ENCODE data around the gene COL4A6.

Gene COL4A6

GRCh38 chrX:108396188-108396891 is 41.9 kb downstream of the COL4A6 start:
- TF ChIP-seq CREB1 (IDR thresholded peaks at IDR 0.05; ENCODE audit: low read depth) (no peak), RAD21 (IDR thresholded peaks at IDR 0.05; ENCODE audit: low read depth) (no peak), NFIC (IDR thresholded peaks at IDR 0.05) (no peak), TEAD4 (IDR thresholded peaks at IDR 0.05) (no peak), USF1 (IDR thresholded peaks at IDR 0.05) (no peak), TCF12 (IDR thresholded peaks at IDR 0.05; ENCODE audit: low read depth) (no peak), EP300 (IDR thresholded peaks at IDR 0.05; ENCODE audit: borderline replicate concordance) (no peak), EGR1 (IDR thresholded peaks at IDR 0.05) (no peak), TAF1 (IDR thresholded peaks at IDR 0.05; ENCODE audit: low read depth) (no peak), YY1 (IDR thresholded peaks at IDR 0.05; ENCODE audit: low read depth) (no peak), ZBTB7A (IDR thresholded peaks at IDR 0.05; ENCODE audit: low read depth) (no peak), FOXM1 (IDR thresholded peaks at IDR 0.05; ENCODE audit: borderline replicate concordance, low read depth) (no peak), CEBPB (IDR thresholded peaks at IDR 0.05) (no peak)
- TF ChIP-seq, protein P1, sequence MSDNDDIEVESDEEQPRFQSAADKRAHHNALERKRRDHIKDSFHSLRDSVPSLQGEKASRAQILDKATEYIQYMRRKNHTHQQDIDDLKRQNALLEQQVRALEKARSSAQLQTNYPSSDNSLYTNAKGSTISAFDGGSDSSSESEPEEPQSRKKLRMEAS (IDR thresholded peaks at IDR 0.05) = no peak
- TF ChIP-seq, protein P2, sequence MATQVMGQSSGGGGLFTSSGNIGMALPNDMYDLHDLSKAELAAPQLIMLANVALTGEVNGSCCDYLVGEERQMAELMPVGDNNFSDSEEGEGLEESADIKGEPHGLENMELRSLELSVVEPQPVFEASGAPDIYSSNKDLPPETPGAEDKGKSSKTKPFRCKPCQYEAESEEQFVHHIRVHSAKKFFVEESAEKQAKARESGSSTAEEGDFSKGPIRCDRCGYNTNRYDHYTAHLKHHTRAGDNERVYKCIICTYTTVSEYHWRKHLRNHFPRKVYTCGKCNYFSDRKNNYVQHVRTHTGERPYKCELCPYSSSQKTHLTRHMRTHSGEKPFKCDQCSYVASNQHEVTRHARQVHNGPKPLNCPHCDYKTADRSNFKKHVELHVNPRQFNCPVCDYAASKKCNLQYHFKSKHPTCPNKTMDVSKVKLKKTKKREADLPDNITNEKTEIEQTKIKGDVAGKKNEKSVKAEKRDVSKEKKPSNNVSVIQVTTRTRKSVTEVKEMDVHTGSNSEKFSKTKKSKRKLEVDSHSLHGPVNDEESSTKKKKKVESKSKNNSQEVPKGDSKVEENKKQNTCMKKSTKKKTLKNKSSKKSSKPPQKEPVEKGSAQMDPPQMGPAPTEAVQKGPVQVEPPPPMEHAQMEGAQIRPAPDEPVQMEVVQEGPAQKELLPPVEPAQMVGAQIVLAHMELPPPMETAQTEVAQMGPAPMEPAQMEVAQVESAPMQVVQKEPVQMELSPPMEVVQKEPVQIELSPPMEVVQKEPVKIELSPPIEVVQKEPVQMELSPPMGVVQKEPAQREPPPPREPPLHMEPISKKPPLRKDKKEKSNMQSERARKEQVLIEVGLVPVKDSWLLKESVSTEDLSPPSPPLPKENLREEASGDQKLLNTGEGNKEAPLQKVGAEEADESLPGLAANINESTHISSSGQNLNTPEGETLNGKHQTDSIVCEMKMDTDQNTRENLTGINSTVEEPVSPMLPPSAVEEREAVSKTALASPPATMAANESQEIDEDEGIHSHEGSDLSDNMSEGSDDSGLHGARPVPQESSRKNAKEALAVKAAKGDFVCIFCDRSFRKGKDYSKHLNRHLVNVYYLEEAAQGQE (IDR thresholded peaks at IDR 0.05; ENCODE audit: low read depth) = no peak

GRCh38 chrX:108384783-108385182 is 53.4 kb downstream of the COL4A6 start:
- TF ChIP-seq NFIC (IDR thresholded peaks at IDR 0.05) (no peak), ZBTB7A (IDR thresholded peaks at IDR 0.05; ENCODE audit: low read depth) (no peak), TCF12 (IDR thresholded peaks at IDR 0.05; ENCODE audit: low read depth) (no peak), EP300 (IDR thresholded peaks at IDR 0.05; ENCODE audit: borderline replicate concordance) (no peak), CREB1 (IDR thresholded peaks at IDR 0.05; ENCODE audit: low read depth) (no peak), YY1 (IDR thresholded peaks at IDR 0.05; ENCODE audit: low read depth) (no peak), TEAD4 (IDR thresholded peaks at IDR 0.05) (no peak), CEBPB (IDR thresholded peaks at IDR 0.05) (no peak), FOXM1 (IDR thresholded peaks at IDR 0.05; ENCODE audit: borderline replicate concordance, low read depth) (no peak), USF1 (IDR thresholded peaks at IDR 0.05) (no peak), EGR1 (IDR thresholded peaks at IDR 0.05) (no peak), TAF1 (IDR thresholded peaks at IDR 0.05; ENCODE audit: low read depth) (no peak)
- TF ChIP-seq, protein P1 (IDR thresholded peaks at IDR 0.05) = no peak

DNA sequence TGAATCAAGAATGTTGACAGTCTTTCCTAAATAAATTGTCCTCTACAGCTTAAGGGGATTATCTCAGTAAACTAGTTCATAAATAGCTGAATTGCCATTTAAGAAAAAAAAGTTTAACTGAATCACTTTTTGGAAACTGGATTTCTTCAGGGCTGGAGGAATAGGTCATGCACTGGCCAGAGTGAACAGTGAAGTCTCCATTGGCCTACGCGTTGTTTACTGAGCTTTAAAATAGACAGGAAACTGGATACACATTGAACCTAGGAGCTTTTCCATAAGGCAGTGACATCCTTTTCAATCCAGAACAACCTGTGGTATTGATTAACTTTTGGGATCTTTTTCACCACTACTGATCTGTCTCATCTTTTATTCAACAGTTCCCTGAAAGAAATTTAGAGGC is 58.0 kb downstream of the COL4A6 start:
- TF ChIP-seq, protein P2 (IDR thresholded peaks at IDR 0.05; ENCODE audit: low read depth) = no peak
- no peak for TF ChIP-seq ZBTB7A (IDR thresholded peaks at IDR 0.05; ENCODE audit: low read depth)
- no peak for TF ChIP-seq TEAD4 (IDR thresholded peaks at IDR 0.05)
- no peak for TF ChIP-seq RAD21 (IDR thresholded peaks at IDR 0.05; ENCODE audit: low read depth)
- TF ChIP-seq YY1 (IDR thresholded peaks at IDR 0.05; ENCODE audit: low read depth) = no peak
- no peak for TF ChIP-seq NFIC (IDR thresholded peaks at IDR 0.05)
- no peak for TF ChIP-seq EGR1 (IDR thresholded peaks at IDR 0.05)
- TF ChIP-seq TCF12 (IDR thresholded peaks at IDR 0.05; ENCODE audit: low read depth) = no peak
- no peak for TF ChIP-seq EP300 (IDR thresholded peaks at IDR 0.05; ENCODE audit: borderline replicate concordance)
- no peak for TF ChIP-seq USF1 (IDR thresholded peaks at IDR 0.05)
- no peak for TF ChIP-seq CEBPB (IDR thresholded peaks at IDR 0.05)
- TF ChIP-seq, protein P1 (IDR thresholded peaks at IDR 0.05) = no peak
- no peak for TF ChIP-seq TAF1 (IDR thresholded peaks at IDR 0.05; ENCODE audit: low read depth)
- no peak for TF ChIP-seq CREB1 (IDR thresholded peaks at IDR 0.05; ENCODE audit: low read depth)
- no peak for TF ChIP-seq FOXM1 (IDR thresholded peaks at IDR 0.05; ENCODE audit: borderline replicate concordance, low read depth)

- TF ChIP-seq, protein P1 (IDR thresholded peaks at IDR 0.05) = no peak
- TF ChIP-seq YY1 (IDR thresholded peaks at IDR 0.05; ENCODE audit: low read depth) (no peak), FOXM1 (IDR thresholded peaks at IDR 0.05; ENCODE audit: borderline replicate concordance, low read depth) (no peak), ZBTB7A (IDR thresholded peaks at IDR 0.05; ENCODE audit: low read depth) (no peak), TEAD4 (IDR thresholded peaks at IDR 0.05) (no peak), RAD21 (IDR thresholded peaks at IDR 0.05; ENCODE audit: low read depth) (no peak), USF1 (IDR thresholded peaks at IDR 0.05) (no peak), TAF1 (IDR thresholded peaks at IDR 0.05; ENCODE audit: low read depth) (no peak), EP300 (IDR thresholded peaks at IDR 0.05; ENCODE audit: borderline replicate concordance) (no peak), CEBPB (IDR thresholded peaks at IDR 0.05) (no peak), TCF12 (IDR thresholded peaks at IDR 0.05; ENCODE audit: low read depth) (no peak), CREB1 (IDR thresholded peaks at IDR 0.05; ENCODE audit: low read depth) (no peak), EGR1 (IDR thresholded peaks at IDR 0.05) (no peak)
- TF ChIP-seq, protein P2 (IDR thresholded peaks at IDR 0.05; ENCODE audit: low read depth) = no peak
These were observed 71.4 kb downstream of the COL4A6 start for GRCh38 chrX:108366644-108367406.

Data from Ishikawa (cell line).